Activated naive CD4-positive, alpha-beta T cell treated with anti-CD3 and anti-CD28 coated beads, Interleukin-2, amount 10 ng/mL, durations not matched to agents 7 days and 5 days (primary cell): ENCODE data around the gene CSH2.

Experiments
- CTCF ChIA-PET: fragments of 350-600 bp; sonication (Branson Sonifier 250); formaldehyde crosslinking; loops from one replicate; lab custom pipeline; 2021; ENCODE audit warnings: antibody characterized with exemption; lab: Charles Lee
- DNase-seq: peaks from one replicate; pipeline ENCODE4 v3.0.0-alpha.2; 2020
- H3K27ac Mint-ChIP-seq: one replicate; pipeline ENCODE4 v1.8.0; 2021; ENCODE audit warnings: mild to moderate bottlenecking, moderate library complexity, mixed read lengths
- H3K27me3 Mint-ChIP-seq: one replicate; pipeline ENCODE4 v1.8.0; 2021; ENCODE audit warnings: mild to moderate bottlenecking, mixed read lengths
- H3K36me3 Mint-ChIP-seq: one replicate; pipeline ENCODE4 v1.8.0; 2021; ENCODE audit warnings: mixed read lengths
- H3K4me1 Mint-ChIP-seq: one replicate; pipeline ENCODE4 v1.8.0; 2021; ENCODE audit warnings: mixed read lengths
- H3K4me3 Mint-ChIP-seq: one replicate; pipeline ENCODE4 v1.8.0; 2021; ENCODE audit warnings: mild to moderate bottlenecking, moderate library complexity, mixed read lengths
- H3K9me3 Mint-ChIP-seq: one replicate; pipeline ENCODE4 v1.8.0; 2021; ENCODE audit warnings: mixed read lengths

The CSH2 gene

GRCh38 chr17:63842173-63842539 is 31.3 kb downstream of the CSH2 start:
- H3K36me3 Mint-ChIP-seq = peaks cover 10% of the 10 kb centered on the region
- peaks cover 53% of the 10 kb centered on the region for H3K4me1 Mint-ChIP-seq
- DNase-seq = no peak
- peak overlapping the region; percentile 96 for H3K4me3 Mint-ChIP-seq
- no peaks in the 10 kb centered on the region for H3K9me3 Mint-ChIP-seq
- peaks cover 3% of the 10 kb centered on the region for H3K27me3 Mint-ChIP-seq
- CTCF ChIA-PET = no interaction called here
- peak overlapping the region; percentile 95 for H3K27ac Mint-ChIP-seq

- H3K27me3 Mint-ChIP-seq = peaks cover 3% of the 10 kb centered on the region
- peak overlapping the region; percentile 95 for H3K27ac Mint-ChIP-seq
- H3K4me3 Mint-ChIP-seq = peak overlapping the region; percentile 96
- peak; percentile 46 for DNase-seq
- CTCF ChIA-PET = interaction anchor here (1.3 kb wide), 1 partner anchor 12 kb away, joined by 5 read pairs; no protein-coding TSS in a partner anchor
- H3K9me3 Mint-ChIP-seq = no peaks in the 10 kb centered on the region
- peaks cover 54% of the 10 kb centered on the region for H3K4me1 Mint-ChIP-seq
- H3K36me3 Mint-ChIP-seq = peaks cover 16% of the 10 kb centered on the region
Observed at GRCh38 chr17:63841350-63842172, 31.9 kb downstream of the CSH2 start.

DNA sequence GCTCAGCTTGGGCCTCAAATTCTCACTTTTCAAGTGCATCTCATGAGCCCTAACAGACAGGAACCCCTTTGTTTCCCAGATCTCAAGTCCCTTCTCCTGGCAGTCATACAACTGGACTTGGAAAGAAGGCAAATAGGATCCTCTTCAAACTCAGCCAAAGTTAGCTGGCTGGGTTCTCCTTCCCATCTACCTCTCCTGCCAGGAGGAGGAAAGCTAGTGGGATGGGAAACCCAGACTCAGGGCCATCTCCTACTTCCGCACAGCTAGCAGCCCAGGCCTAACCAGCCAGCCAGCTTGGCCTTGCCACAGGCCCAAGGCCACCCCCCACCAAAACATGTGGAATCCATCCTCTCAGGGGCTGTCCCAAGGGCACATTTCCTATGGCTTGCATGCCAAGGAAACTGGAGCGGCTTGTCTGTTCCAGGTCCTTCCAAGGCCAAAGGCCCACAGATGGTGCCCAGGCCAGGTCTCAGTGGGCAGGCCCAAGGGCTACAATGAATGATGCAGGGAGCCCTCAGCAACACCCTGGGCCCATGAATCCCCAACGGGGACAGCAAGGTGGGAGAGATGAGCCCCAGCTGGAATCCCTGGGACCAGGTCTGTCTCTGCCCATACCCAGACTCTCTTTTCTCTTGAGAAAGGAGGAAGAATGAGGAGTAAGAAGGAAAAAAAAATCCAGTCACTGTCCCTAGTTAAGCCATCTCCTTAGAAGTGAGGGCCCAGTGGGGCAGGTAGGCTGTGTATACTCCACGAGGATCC is 32.7 kb downstream of the CSH2 start:
- Mint-ChIP-seq H3K9me3 (no peaks in the 10 kb centered on the region), H3K4me1 (peaks cover 56% of the 10 kb centered on the region), H3K27me3 (peaks cover 3% of the 10 kb centered on the region), H3K36me3 (peaks cover 18% of the 10 kb centered on the region), H3K4me3 (peak overlapping the region; percentile 96), H3K27ac (peak overlapping the region; percentile 95)
- CTCF ChIA-PET = interaction anchor here (1.1 to 1.3 kb wide), 3 partner anchors 11 to 142 kb away, joined by 4 to 5 read pairs (median 4); no protein-coding TSS in a partner anchor
- DNase-seq = no peak

GRCh38 chr17:63838631-63839171 is 34.8 kb downstream of the CSH2 start:
- DNase-seq = no peak
- Mint-ChIP-seq H3K9me3 (no peaks in the 10 kb centered on the region), H3K27ac (peak overlapping the region; percentile 85), H3K27me3 (no peaks in the 10 kb centered on the region), H3K36me3 (peaks cover 39% of the 10 kb centered on the region), H3K4me1 (peaks cover 55% of the 10 kb centered on the region), H3K4me3 (peak overlapping the region; percentile 60)
- CTCF ChIA-PET = interaction anchor here (1.0 to 1.4 kb wide), 3 partner anchors 9 to 227 kb away, joined by 3 read pairs; no protein-coding TSS in a partner anchor

DNA sequence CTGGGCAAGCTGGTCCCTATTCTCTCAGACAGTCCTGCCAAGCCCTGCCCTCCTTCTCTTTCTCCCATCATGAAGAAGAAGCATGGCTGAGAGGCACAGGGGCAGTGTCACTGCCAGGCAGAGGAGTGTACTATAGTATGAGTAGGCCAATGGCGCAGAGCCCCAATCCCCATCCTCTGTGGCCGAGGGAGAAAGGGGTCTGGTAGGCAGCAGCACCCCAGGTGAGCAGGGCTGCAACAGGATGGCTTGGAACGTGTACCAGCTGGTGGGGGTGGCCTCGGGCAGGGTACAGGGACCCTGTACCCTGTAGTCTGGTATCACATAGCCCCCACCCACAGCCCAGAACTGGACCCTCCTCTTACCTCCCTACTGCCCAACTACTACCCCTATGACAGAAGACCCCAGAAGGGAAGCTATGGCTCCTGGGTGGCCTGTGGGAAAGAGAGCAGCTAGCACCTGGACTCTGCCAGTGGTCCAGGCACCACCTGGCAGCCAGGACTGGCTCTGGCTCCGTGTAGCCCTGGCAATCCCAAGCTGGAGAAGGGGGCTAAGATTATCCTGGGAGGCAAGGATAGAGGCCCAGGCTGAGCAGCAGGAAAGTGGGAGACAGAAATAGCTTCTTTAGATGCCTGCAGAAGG is 35.4 kb downstream of the CSH2 start:
- Mint-ChIP-seq H3K36me3 (peaks cover 44% of the 10 kb centered on the region), H3K4me3 (no peak overlapping the region), H3K4me1 (peaks cover 48% of the 10 kb centered on the region), H3K9me3 (no peaks in the 10 kb centered on the region), H3K27ac (peak overlapping the region; percentile 64), H3K27me3 (no peaks in the 10 kb centered on the region)
- no peak for DNase-seq
- CTCF ChIA-PET = interaction anchor here (1.0 to 1.4 kb wide), 3 partner anchors 8 to 226 kb away, joined by 3 read pairs; no protein-coding TSS in a partner anchor

DNA sequence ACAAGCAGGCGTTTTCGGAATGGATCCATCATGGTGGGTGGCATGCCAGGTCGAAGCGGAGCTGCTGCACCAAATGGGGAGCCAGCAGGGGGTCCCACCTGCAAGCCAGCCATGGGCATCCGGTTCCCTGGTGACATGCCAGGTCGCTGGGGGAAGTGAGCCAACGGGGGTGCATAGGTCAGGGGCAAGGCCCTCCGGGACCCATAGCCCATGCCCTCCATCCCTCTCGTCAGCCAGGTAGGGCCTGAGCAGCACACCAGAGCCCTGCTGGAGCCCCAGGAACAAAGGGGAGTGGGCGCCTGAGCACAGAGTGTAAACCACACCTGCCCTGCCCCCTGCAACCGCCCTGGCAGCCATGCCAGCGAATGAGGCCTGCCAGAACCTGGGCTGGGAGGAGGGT is 36.0 kb downstream of the CSH2 start:
- Mint-ChIP-seq H3K9me3 (no peaks in the 10 kb centered on the region), H3K36me3 (peaks cover 46% of the 10 kb centered on the region), H3K4me1 (peaks cover 48% of the 10 kb centered on the region), H3K4me3 (no peak overlapping the region), H3K27me3 (no peaks in the 10 kb centered on the region), H3K27ac (no peak overlapping the region)
- no peak for DNase-seq
- CTCF ChIA-PET = interaction anchor here (0.8 to 1.4 kb wide), 3 partner anchors 8 to 225 kb away, joined by 3 to 4 read pairs (median 3); no protein-coding TSS in a partner anchor

GRCh38 chr17:63836811-63837210 is 36.7 kb downstream of the CSH2 start:
- no peak for DNase-seq
- Mint-ChIP-seq H3K4me3 (no peak overlapping the region), H3K27me3 (no peaks in the 10 kb centered on the region), H3K9me3 (no peaks in the 10 kb centered on the region), H3K4me1 (peaks cover 55% of the 10 kb centered on the region), H3K36me3 (peaks cover 53% of the 10 kb centered on the region), H3K27ac (no peak overlapping the region)
- CTCF ChIA-PET = interaction anchor here (0.8 to 2.8 kb wide), 2 partner anchors 9 to 139 kb away, joined by 4 to 10 read pairs; no protein-coding TSS in a partner anchor

DNA sequence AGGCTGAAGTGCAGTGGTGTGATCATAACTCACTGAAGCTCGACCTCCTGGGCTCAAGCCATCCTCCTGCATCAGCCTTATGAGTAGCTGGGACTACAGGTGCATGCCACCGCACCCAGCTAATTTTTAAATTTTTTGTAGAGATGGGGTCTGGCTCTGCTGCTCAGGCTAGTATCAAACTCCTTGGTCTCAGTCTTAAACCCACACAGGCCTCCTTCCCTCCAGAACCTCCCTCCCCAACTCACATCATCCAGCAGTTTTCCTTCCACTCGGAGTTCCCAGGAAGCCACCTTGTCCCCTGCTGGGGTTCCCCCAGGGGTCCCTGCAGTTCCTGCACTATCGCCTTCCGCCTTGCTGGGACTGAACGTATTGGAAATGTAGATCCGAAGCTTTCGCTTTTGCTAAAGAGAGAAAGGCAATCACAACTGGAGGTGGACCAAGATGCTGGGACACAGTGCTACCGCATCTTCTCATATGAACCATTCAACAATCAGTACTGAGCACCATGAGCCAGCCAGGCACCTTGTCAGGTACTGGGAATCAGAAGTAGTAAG is 38.2 kb downstream of the CSH2 start:
- Mint-ChIP-seq H3K27ac (peak overlapping the region; percentile 70), H3K36me3 (peaks cover 59% of the 10 kb centered on the region), H3K4me3 (no peak overlapping the region), H3K27me3 (no peaks in the 10 kb centered on the region), H3K9me3 (no peaks in the 10 kb centered on the region), H3K4me1 (peaks cover 60% of the 10 kb centered on the region)
- no peak for DNase-seq
- CTCF ChIA-PET = interaction anchor here (0.6 to 2.8 kb wide), 8 partner anchors 10 to 416 kb away, joined by 3 to 10 read pairs (median 4); no protein-coding TSS in a partner anchor

GRCh38 chr17:63834431-63835166 is 38.9 kb downstream of the CSH2 start:
- H3K4me1 Mint-ChIP-seq = peaks cover 61% of the 10 kb centered on the region

GRCh38 chr17:63833741-63834373 is 39.6 kb downstream of the CSH2 start:
- H3K27ac Mint-ChIP-seq = no peak overlapping the region
- H3K36me3 Mint-ChIP-seq = peaks cover 73% of the 10 kb centered on the region
- H3K4me3 Mint-ChIP-seq = no peak overlapping the region
- H3K27me3 Mint-ChIP-seq = no peaks in the 10 kb centered on the region
- no peaks in the 10 kb centered on the region for H3K9me3 Mint-ChIP-seq
- CTCF ChIA-PET = interaction anchor here (0.7 to 2.8 kb wide), 13 partner anchors 9 to 415 kb away, joined by 3 to 10 read pairs (median 4); no protein-coding TSS in a partner anchor
- H3K4me1 Mint-ChIP-seq = peaks cover 61% of the 10 kb centered on the region
- no peak for DNase-seq

More at GRCh38 chr17:63834431-63835166, 38.9 kb downstream of the CSH2 start:
- H3K9me3 Mint-ChIP-seq = no peaks in the 10 kb centered on the region
- peak; percentile 80 for DNase-seq
- peaks cover 65% of the 10 kb centered on the region for H3K36me3 Mint-ChIP-seq
- CTCF ChIA-PET = interaction anchor here (0.6 to 2.8 kb wide), 13 partner anchors 9 to 416 kb away, joined by 3 to 10 read pairs (median 3); no protein-coding TSS in a partner anchor
- H3K27me3 Mint-ChIP-seq = no peaks in the 10 kb centered on the region
- peak overlapping the region; percentile 70 for H3K27ac Mint-ChIP-seq
- H3K4me3 Mint-ChIP-seq = no peak overlapping the region

GRCh38 chr17:63833026-63833740 is 40.3 kb downstream of the CSH2 start:
- CTCF ChIA-PET = interaction anchor here (1.4 to 2.5 kb wide), 6 partner anchors 9 to 408 kb away, joined by 3 to 8 read pairs (median 5); no protein-coding TSS in a partner anchor
- Mint-ChIP-seq H3K9me3 (no peaks in the 10 kb centered on the region), H3K4me1 (peaks cover 61% of the 10 kb centered on the region), H3K4me3 (no peak overlapping the region), H3K36me3 (peaks cover 76% of the 10 kb centered on the region), H3K27ac (no peak overlapping the region), H3K27me3 (no peaks in the 10 kb centered on the region)
- DNase-seq = no peak

DNA sequence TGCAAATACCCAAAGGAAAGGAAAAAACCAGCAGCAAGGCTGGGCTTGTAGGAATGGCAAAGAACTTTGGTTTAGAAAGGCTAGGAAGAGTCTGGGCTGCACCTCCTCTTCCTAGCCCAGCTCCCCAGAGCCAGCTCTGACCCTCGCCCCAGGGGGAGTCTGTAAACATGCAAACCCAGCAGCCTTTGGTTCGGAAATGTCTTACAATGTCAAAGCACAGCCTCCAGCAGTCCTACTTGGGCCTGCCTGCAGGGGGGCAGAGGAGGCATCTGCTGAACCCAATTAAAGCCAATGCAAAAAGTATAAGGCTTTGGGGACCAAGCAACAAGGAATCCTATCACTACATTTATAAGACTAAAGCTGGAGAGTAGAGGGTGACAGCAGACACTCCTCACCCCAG is 41.0 kb downstream of the CSH2 start:
- H3K27ac Mint-ChIP-seq = peak overlapping the region; percentile 86
- CTCF ChIA-PET = interaction anchor here (1.5 to 2.5 kb wide), 4 partner anchors 8 to 407 kb away, joined by 3 to 8 read pairs (median 6); no protein-coding TSS in a partner anchor
- no peaks in the 10 kb centered on the region for H3K27me3 Mint-ChIP-seq
- H3K4me3 Mint-ChIP-seq = no peak overlapping the region
- peaks cover 80% of the 10 kb centered on the region for H3K36me3 Mint-ChIP-seq
- no peak for DNase-seq
- H3K4me1 Mint-ChIP-seq = peaks cover 63% of the 10 kb centered on the region
- H3K9me3 Mint-ChIP-seq = no peaks in the 10 kb centered on the region
